GM13976 (cell line): ENCODE data around the gene SLC24A5.

Experiments used
- DNase-seq: peaks from one replicate; pipeline ENCODE4 v3.0.0; 2012; ENCODE audit warnings: low spot score
- CTCF ChIP-seq: IDR thresholded peaks from 2 replicates; pipeline ENCODE4 v1.5.1; 2012; ENCODE audit warnings: borderline replicate concordance, mild to moderate bottlenecking; ENCODE audit not compliant: insufficient read depth; ENCODE audit errors: extremely low read depth, missing control alignments, control extremely low read depth
- in situ Hi-C: fragments of 300-500 bp; cut with MboI; formaldehyde crosslinking; loops from one replicate; pipeline ENCODE4 v1.12.0; 2022; ENCODE audit warnings: low sequenced_read_pairs, mixed read lengths, inconsistent platforms; ENCODE audit not compliant: unreplicated experiment

The SLC24A5 gene

GRCh38 chr15:48091522-48091921 lies 29.3 kb upstream of the SLC24A5 start:
- in situ Hi-C loops: no loop called here
- no peak for TF ChIP-seq CTCF

GRCh38 chr15:48096355-48096786 lies 24.4 kb upstream of the SLC24A5 start:
- in situ Hi-C loops: no loop called here
- no peak for DNase-seq
- TF ChIP-seq CTCF: no peak

More at GRCh38 chr15:48091522-48091921, 29.3 kb upstream of the SLC24A5 start:
- no peak for DNase-seq

GRCh38 chr15:48096813-48097212 lies 24.0 kb upstream of the SLC24A5 start:
- no peak for TF ChIP-seq CTCF
- no peak for DNase-seq
- in situ Hi-C loops: no loop called here

GRCh38 chr15:48097264-48097663 lies 23.5 kb upstream of the SLC24A5 start:
- TF ChIP-seq CTCF: no peak
- in situ Hi-C loops: no loop called here
- DNase-seq: no peak

GRCh38 chr15:48101376-48101961 lies 19.3 kb upstream of the SLC24A5 start:
- no peak for DNase-seq
- TF ChIP-seq CTCF: no peak

GRCh38 chr15:48102167-48102566 lies 18.6 kb upstream of the SLC24A5 start:
- DNase-seq: no peak
- in situ Hi-C loops: no loop called here

More at GRCh38 chr15:48101376-48101961, 19.3 kb upstream of the SLC24A5 start:
- in situ Hi-C loops: no loop called here

More at GRCh38 chr15:48102167-48102566, 18.6 kb upstream of the SLC24A5 start:
- TF ChIP-seq CTCF: no peak
